Esophagus muscularis mucosa (tissue), 4 donors: Measurements from ENCODE around the gene MS4A10. TPM values are rescaled to one million over a fixed set of nuclear protein-coding genes. Genes with fewer than 3 reads are reported as not detected.
A peak's percentile ranks its signal among the peaks of the same experiment; 100 is the strongest.

Experiments used
- DNase-seq: peaks from one replicate; pipeline ENCODE4 v3.0.0-alpha.2; 2017; ENCODE audit errors: extremely low spot score
- H3K27ac ChIP-seq, 4 donors: fragments of 200-600 bp; sonication (generic); replicated peaks in 1 of 4; 1 replicate in 3 of 4; 2 replicates in 1 of 4; pipeline ENCODE4 v1.5.1; 2016 to 2019; ENCODE audit warnings: mild to moderate bottlenecking in 1 of 4
- H3K27me3 ChIP-seq, 4 donors: fragments of 200-600 bp; sonication (generic); one replicate each; pipeline versions ENCODE4 v1.5.1 to v1.6.0; 2016 to 2019
- H3K36me3 ChIP-seq, 4 donors: fragments of 200-600 bp; sonication (generic); one replicate each; pipeline ENCODE4 v1.5.1; 2016 to 2019
- H3K4me1 ChIP-seq, 4 donors: fragments of 200-600 bp; sonication (generic); one replicate each; pipeline ENCODE4 v1.5.1; 2016 to 2019
- H3K4me3 ChIP-seq, 4 donors: fragments of 200-600 bp; sonication (generic); 1 replicate in 2 of 4; 2 replicates in 2 of 4; pipeline ENCODE4 v1.5.1; 2016 to 2019; ENCODE audit warnings: mild to moderate bottlenecking in 4 of 4, moderate library complexity in 1 of 4
- H3K9me3 ChIP-seq, 4 donors: fragments of 200-600 bp; sonication (generic); 1 replicate in 3 of 4; 2 replicates in 1 of 4; pipeline ENCODE4 v1.5.1; 2016 to 2019
- EP300 ChIP-seq: sonication (generic); formaldehyde crosslinking; IDR thresholded peaks from one replicate; pipeline ENCODE4 v1.6.1; 2017; ENCODE audit warnings: antibody characterized with exemption
- POLR2A ChIP-seq: fragments of 450-650 bp; IDR thresholded peaks from one replicate; pipeline ENCODE4 v1.6.1; 2017; ENCODE audit warnings: antibody characterized with exemption, moderate library complexity, mild to moderate bottlenecking, low read depth
- POLR2AphosphoS5 ChIP-seq, 2 donors: sonication (generic); formaldehyde crosslinking; IDR thresholded peaks; one replicate each; pipeline ENCODE4 v1.6.1; 2017; ENCODE audit warnings: antibody characterized with exemption in 2 of 2
- WGBS: methylation state at CpG from one replicate; pipeline ENCODE4 v1.1.5; 2018; 5-methylcytosine and 5-hydroxymethylcytosine counted together
- intact Hi-C: fragments of 100-400 bp; cut with DNase I; formaldehyde crosslinking; loops from one replicate; pipeline ENCODE4 v1.15.1; 2023
- total RNA-seq, 4 donors: library from RNA; depleted of rRNA; stranded (reverse); fragments of >200 nt; gene quantifications; one replicate each; pipeline versions ENCODE4 v1.1.0 to v1.2.1, GENCODE V29; 2016
- TF ChIP-seq, protein P1 (sequence below), 3 experiments: fragments of 200-600 bp in 2 of 3; fragments of 450-650 bp in 1 of 3; sonication (generic) in 2 of 3; IDR thresholded peaks; one replicate each; pipeline ENCODE4 v1.5.1; 2017 to 2019; ENCODE audit warnings: antibody characterized with exemption in 3 of 3, mild to moderate bottlenecking in 2 of 3, moderate library complexity in 1 of 3

MS4A10 gene
- total RNA-seq, 4 donors from 2014 or later = not detected

DNA sequence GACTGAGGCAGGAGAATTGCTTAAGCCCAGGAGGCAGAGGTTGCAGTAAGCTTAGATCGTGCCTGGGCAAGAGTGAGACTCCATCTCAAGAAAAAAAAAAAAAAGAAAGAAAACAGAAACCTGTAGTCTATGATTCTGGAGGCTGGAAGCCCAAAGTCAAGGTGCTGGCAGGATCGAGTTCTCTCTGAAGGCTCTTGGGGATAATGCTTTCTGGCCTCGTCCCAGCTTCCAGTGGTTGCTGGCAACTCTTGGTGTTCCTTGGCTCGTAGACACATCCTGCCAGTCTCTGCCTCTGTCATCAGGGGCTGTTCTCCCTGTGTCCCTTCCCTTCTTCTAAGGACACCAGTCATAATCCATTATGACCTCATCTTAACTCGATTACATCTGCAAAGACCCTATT, 40.0 kb downstream of the MS4A10 start:
- H3K27me3 ChIP-seq = no peaks in the 10 kb centered on the region
- intact Hi-C loops = no loop called here
- H3K9me3 ChIP-seq = no peaks in the 10 kb centered on the region
- DNase-seq = no peak
- no peak overlapping the region for H3K27ac ChIP-seq
- no peaks in the 10 kb centered on the region for H3K36me3 ChIP-seq
- TF ChIP-seq, protein P1, sequence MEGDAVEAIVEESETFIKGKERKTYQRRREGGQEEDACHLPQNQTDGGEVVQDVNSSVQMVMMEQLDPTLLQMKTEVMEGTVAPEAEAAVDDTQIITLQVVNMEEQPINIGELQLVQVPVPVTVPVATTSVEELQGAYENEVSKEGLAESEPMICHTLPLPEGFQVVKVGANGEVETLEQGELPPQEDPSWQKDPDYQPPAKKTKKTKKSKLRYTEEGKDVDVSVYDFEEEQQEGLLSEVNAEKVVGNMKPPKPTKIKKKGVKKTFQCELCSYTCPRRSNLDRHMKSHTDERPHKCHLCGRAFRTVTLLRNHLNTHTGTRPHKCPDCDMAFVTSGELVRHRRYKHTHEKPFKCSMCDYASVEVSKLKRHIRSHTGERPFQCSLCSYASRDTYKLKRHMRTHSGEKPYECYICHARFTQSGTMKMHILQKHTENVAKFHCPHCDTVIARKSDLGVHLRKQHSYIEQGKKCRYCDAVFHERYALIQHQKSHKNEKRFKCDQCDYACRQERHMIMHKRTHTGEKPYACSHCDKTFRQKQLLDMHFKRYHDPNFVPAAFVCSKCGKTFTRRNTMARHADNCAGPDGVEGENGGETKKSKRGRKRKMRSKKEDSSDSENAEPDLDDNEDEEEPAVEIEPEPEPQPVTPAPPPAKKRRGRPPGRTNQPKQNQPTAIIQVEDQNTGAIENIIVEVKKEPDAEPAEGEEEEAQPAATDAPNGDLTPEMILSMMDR (IDR thresholded peaks at IDR 0.05) = no peak
- no peak for TF ChIP-seq EP300
- TF ChIP-seq POLR2A = no peak
- H3K4me1 ChIP-seq = no peaks in the 10 kb centered on the region
- WGBS = 74% methylated on average over 5 of the region's 5 CpGs
- no peak overlapping the region for H3K4me3 ChIP-seq

DNA sequence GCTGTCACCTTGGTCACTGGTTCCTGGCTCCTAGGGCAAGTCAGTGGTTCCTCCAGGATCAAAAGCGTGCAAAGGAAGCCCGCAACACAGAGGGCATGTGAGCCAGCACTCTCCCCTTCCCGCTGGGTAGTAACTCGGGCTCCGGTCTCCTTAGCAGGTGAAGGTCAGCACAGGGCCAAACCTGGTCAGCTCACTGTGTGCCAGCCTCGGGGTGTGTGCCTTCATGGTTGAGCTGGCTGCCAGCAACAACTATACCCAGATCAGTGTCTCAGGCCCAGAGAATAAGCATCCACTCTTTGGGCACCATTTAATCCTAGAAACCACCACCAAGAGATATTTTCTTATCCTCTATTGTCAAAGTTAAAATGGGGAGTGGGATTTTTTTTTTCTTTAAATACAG, 40.7 kb downstream of the MS4A10 start:
- H3K27me3 ChIP-seq = no peaks in the 10 kb centered on the region
- H3K9me3 ChIP-seq = no peaks in the 10 kb centered on the region
- intact Hi-C loops = no loop called here
- no peak overlapping the region for H3K27ac ChIP-seq
- TF ChIP-seq POLR2A = no peak
- no peak for TF ChIP-seq EP300
- TF ChIP-seq, protein P1 (IDR thresholded peaks at IDR 0.05) = no peak
- no peak for TF ChIP-seq POLR2AphosphoS5 (IDR thresholded peaks at IDR 0.05)
- no peaks in the 10 kb centered on the region for H3K36me3 ChIP-seq
- no peak overlapping the region for H3K4me3 ChIP-seq
- no peaks in the 10 kb centered on the region for H3K4me1 ChIP-seq
- no peak for DNase-seq
- WGBS = 74% methylated on average over 4 of the region's 6 CpGs

DNA sequence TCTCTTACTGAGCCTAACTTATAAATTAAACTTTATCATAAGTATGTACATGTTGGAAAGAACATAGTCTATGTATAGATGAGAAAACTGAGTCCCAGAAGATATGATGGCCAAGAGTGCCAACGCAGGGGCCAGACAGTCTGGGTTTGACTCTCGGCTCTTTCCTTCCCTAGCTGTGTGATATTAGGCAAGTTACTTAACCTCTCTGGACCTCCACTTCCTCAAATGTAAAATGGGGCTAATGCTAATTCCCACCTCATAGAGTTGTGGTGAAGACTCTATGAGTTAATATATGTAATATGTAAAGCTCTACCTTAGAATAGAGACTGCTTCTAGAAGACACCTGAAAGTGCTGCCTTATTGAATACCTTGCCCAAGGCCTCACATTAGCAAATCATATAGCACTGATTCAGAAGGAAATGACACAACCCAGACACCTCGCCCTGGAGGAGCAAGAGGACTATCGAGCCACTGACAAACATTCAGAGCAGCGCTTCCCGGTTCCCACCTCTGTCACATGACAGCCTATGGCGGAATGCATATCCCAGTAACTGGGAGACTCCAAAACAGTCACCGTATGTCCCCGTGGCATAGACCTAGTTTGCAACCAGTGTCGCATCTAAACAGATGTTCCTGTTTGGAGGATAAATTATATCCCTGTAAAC, 45.5 kb downstream of the MS4A10 start:
- no peak for DNase-seq
- no peak for TF ChIP-seq POLR2AphosphoS5 (IDR thresholded peaks at IDR 0.05)
- TF ChIP-seq, protein P1 (IDR thresholded peaks at IDR 0.05) = no peak
- TF ChIP-seq EP300 = no peak
- no peak for TF ChIP-seq POLR2A
- Histone ChIP-seq H3K36me3 (no peaks in the 10 kb centered on the region), H3K9me3 (no peaks in the 10 kb centered on the region), H3K4me1 (peaks cover 0 to 3% (median 0%) of the 10 kb centered on the region in 4 donors), H3K27me3 (peaks cover 0 to 7% (median 0%) of the 10 kb centered on the region in 4 donors), H3K4me3 (no peak overlapping the region), H3K27ac (no peak overlapping the region)
- WGBS = 37% methylated on average over 10 of the region's 10 CpGs
- intact Hi-C loops = loop anchor here (5.0 to 10.0 kb wide), 3 partner anchors 67 to 357 kb away; partner anchors contain the start of gene VPS37C

DNA sequence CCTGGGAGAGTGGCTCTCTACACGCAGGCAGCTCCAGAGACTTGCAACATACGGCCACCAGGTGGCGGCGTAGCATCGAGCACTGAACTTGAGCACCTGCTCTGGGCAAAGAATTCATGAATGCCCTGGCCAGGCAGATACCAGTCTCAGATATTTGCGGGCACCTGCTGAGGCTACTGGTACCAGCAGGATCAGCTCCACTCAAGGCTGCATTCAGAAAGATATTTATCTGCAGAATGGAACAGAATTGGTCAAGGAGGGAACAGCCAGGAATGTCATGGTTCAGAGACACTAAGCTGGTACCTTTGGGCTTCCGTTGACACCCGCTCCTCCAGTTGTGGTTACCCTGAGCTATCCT, 46.0 kb downstream of the MS4A10 start:
- Histone ChIP-seq H3K27me3 (peaks cover 0 to 7% (median 0%) of the 10 kb centered on the region in 4 donors), H3K36me3 (no peaks in the 10 kb centered on the region), H3K9me3 (no peaks in the 10 kb centered on the region), H3K4me3 (no peak overlapping the region), H3K4me1 (peaks cover 0 to 3% (median 0%) of the 10 kb centered on the region in 4 donors), H3K27ac (no peak overlapping the region)
- intact Hi-C loops = loop anchor here (5.0 to 10.0 kb wide), 3 partner anchors 66 to 356 kb away; partner anchors contain the start of gene VPS37C
- TF ChIP-seq, protein P1 (IDR thresholded peaks at IDR 0.05) = peak; percentile 87 to 95 (median 93)
- TF ChIP-seq EP300 (no peak), POLR2A (no peak), POLR2AphosphoS5 (IDR thresholded peaks at IDR 0.05) (no peak)
- DNase-seq = peak; percentile 96
- WGBS = 3% methylated on average over 6 of the region's 8 CpGs
